Measurements from ENCODE around the gene LMF2.

Gene LMF2

DNA sequence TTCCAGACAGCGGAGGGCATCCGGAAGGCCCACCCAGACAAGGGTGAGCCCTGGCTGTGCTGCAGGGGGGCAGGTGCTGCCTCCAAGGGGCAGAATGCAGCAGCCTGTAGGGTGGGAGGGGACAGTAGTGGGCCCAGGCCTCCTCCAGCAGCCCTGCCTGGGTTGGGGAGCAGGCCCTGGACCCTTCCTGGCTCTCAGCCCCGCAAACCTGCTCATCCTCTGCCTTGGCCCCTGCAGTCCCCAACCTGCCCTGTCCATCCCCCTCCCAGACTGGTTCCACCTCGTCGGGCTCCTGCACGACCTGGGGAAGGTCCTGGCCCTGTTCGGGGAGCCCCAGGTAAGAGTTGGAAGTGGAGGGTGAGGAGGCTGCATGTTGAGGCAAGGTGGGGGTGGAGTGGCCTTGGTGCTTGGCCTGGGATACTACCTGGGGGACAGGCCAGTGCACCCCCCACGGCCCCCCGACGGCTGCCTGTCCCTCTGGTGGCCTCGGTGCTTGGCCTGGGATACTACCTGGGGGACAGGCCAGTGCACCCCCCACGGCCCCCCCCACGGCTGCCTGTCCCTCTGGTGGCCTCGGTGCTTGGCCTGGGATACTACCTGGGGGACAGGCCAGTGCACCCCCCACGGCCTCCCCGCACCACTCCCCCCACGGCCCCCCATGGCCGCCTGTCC is 19.4 kb downstream of the LMF2 start:
- peaks cover 13% of the 10 kb centered on the region for H3K27me3 ChIP-seq (ENCODE audit: control insufficient read depth, insufficient read depth, low read length)
- no peaks in the 10 kb centered on the region for H3K36me3 ChIP-seq (ENCODE audit: control insufficient read depth, insufficient read depth, low read length)
- H3K9me3 ChIP-seq (ENCODE audit: control insufficient read depth, low read length): no peaks in the 10 kb centered on the region
- H3K4me1 ChIP-seq (ENCODE audit: control insufficient read depth, insufficient read depth, low read length): peaks cover 22% of the 10 kb centered on the region
- no peak overlapping the region for H3K9ac ChIP-seq (ENCODE audit: low read length)
- H3K4me3 ChIP-seq (ENCODE audit: low read length): no peak overlapping the region

DNA sequence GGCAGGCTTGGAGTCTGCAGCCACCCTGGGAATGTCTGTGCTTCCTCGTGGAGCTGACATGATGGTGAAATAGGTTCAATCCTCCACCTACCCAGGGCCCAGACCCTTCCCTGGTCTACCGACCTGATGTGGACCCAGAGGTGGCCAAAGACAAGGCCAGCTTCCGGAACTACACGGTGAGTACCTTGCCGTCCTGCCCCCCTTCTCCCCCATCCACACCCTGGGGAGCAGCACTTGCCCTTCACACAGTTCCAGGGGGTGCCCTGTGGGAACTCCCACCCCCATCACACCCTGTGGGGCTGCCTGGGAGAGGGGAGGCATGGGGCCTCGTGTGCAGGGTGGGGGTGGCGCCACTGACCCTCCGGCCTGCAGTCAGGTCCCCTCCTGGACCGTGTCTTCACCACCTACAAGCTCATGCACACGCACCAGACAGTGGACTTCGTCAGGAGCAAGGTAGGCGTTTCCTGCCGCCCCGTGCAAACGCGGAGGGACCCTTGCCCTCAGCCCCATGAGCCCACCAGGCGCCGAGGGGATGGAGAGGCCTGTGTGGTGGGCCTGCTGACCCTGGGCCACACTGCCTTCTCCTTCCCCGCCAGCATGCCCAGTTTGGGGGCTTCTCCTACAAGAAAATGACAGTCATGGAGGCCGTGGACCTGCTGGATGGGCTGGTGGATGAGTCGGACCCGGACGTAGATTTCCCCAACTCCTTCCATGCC is 20.1 kb downstream of the LMF2 start:
- no peak overlapping the region for H3K9ac ChIP-seq (ENCODE audit: low read length)

GRCh38 chr22:50486561-50487289 is 20.8 kb downstream of the LMF2 start, which contains the start of gene MIOX:
MIOX (plus strand) TSS chr22:50486859; CDS start chr22:50486898, 39 bp downstream.
- Histone ChIP-seq H3K36me3 (ENCODE audit: control insufficient read depth, insufficient read depth, low read length) (no peaks in the 10 kb centered on the region), H3K9me3 (ENCODE audit: control insufficient read depth, low read length) (no peaks in the 10 kb centered on the region), H3K9ac (ENCODE audit: low read length) (no peak within 1 kb of the TSS), H3K27me3 (ENCODE audit: control insufficient read depth, insufficient read depth, low read length) (peaks cover 26% of the 10 kb centered on the region), H3K4me3 (ENCODE audit: low read length) (no peak within 1 kb of the TSS), H3K4me1 (ENCODE audit: control insufficient read depth, insufficient read depth, low read length) (peaks cover 28% of the 10 kb centered on the region)

More for the DNA sequence above, 20.1 kb downstream of the LMF2 start:
- H3K4me3 ChIP-seq (ENCODE audit: low read length): no peak overlapping the region
- H3K4me1 ChIP-seq (ENCODE audit: control insufficient read depth, insufficient read depth, low read length): peaks cover 22% of the 10 kb centered on the region
- no peaks in the 10 kb centered on the region for H3K9me3 ChIP-seq (ENCODE audit: control insufficient read depth, low read length)
- no peaks in the 10 kb centered on the region for H3K36me3 ChIP-seq (ENCODE audit: control insufficient read depth, insufficient read depth, low read length)
- peaks cover 18% of the 10 kb centered on the region for H3K27me3 ChIP-seq (ENCODE audit: control insufficient read depth, insufficient read depth, low read length)

GRCh38 chr22:50485221-50486131 is 22.0 kb downstream of the LMF2 start:
- H3K9ac ChIP-seq (ENCODE audit: low read length): no peak overlapping the region
- H3K9me3 ChIP-seq (ENCODE audit: control insufficient read depth, low read length): no peaks in the 10 kb centered on the region
- H3K36me3 ChIP-seq (ENCODE audit: control insufficient read depth, insufficient read depth, low read length): no peaks in the 10 kb centered on the region
- peaks cover 28% of the 10 kb centered on the region for H3K4me1 ChIP-seq (ENCODE audit: control insufficient read depth, insufficient read depth, low read length)
- no peak overlapping the region for H3K4me3 ChIP-seq (ENCODE audit: low read length)
- H3K27me3 ChIP-seq (ENCODE audit: control insufficient read depth, insufficient read depth, low read length): peaks cover 34% of the 10 kb centered on the region

GRCh38 chr22:50483977-50484853 is 23.3 kb downstream of the LMF2 start:
- Histone ChIP-seq H3K36me3 (ENCODE audit: control insufficient read depth, insufficient read depth, low read length) (no peaks in the 10 kb centered on the region), H3K9ac (ENCODE audit: low read length) (peak overlapping the region; percentile 17), H3K4me3 (ENCODE audit: low read length) (no peak overlapping the region), H3K27me3 (ENCODE audit: control insufficient read depth, insufficient read depth, low read length) (peaks cover 42% of the 10 kb centered on the region), H3K4me1 (ENCODE audit: control insufficient read depth, insufficient read depth, low read length) (peaks cover 28% of the 10 kb centered on the region), H3K9me3 (ENCODE audit: control insufficient read depth, low read length) (no peaks in the 10 kb centered on the region)

DNA sequence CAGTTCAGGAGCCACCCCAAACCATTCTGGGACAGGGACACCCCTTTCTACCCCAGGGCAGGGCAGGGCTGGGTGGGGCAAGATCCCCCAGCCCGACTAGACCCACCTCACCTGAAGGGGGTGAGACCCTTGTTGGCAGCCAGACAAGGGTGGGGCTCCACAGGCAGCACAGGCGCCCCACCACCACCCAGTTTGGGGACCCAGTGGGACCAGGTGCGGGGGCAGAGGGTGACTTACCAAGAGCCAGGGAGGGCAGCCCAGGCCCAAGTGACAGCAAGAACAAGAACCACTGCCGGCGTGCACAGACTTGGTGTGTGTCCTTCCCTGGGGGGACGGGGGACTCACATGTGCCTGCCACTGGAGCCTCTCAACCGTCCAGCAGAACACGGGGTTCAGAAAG is 23.9 kb downstream of the LMF2 start:
- peaks cover 42% of the 10 kb centered on the region for H3K27me3 ChIP-seq (ENCODE audit: control insufficient read depth, insufficient read depth, low read length)
- H3K36me3 ChIP-seq (ENCODE audit: control insufficient read depth, insufficient read depth, low read length): no peaks in the 10 kb centered on the region
- H3K4me3 ChIP-seq (ENCODE audit: low read length): no peak overlapping the region

DNA sequence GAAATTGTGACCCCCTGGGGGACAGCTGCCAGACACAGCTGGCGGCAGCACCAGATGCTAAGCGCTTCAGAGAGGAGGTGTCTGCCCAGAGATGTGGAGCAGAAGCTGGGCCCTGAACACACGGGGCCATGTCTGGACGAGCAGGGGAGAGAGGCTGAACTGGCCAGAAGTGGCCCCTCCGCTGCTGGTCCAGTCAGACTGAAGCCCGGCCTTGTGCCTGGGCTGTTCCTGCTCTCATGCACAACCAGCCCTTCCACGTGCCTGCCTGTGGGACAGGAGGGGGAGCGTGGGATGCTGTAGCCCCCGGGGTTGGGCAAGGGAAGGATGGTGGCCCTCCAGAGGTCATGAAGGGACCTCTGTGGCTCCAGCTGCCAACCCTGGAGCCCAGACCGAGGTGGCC is 24.4 kb downstream of the LMF2 start:
- Histone ChIP-seq H3K4me3 (ENCODE audit: low read length) (no peak overlapping the region), H3K27me3 (ENCODE audit: control insufficient read depth, insufficient read depth, low read length) (peaks cover 42% of the 10 kb centered on the region), H3K9me3 (ENCODE audit: control insufficient read depth, low read length) (no peaks in the 10 kb centered on the region), H3K4me1 (ENCODE audit: control insufficient read depth, insufficient read depth, low read length) (peaks cover 28% of the 10 kb centered on the region), H3K9ac (ENCODE audit: low read length) (no peak overlapping the region), H3K36me3 (ENCODE audit: control insufficient read depth, insufficient read depth, low read length) (no peaks in the 10 kb centered on the region)

More for the DNA sequence above, 23.9 kb downstream of the LMF2 start:
- Histone ChIP-seq H3K9me3 (ENCODE audit: control insufficient read depth, low read length) (no peaks in the 10 kb centered on the region), H3K9ac (ENCODE audit: low read length) (no peak overlapping the region), H3K4me1 (ENCODE audit: control insufficient read depth, insufficient read depth, low read length) (peaks cover 28% of the 10 kb centered on the region)

- peak overlapping the region; percentile 41 for H3K4me3 ChIP-seq (ENCODE audit: low read length)
- H3K9ac ChIP-seq (ENCODE audit: low read length): peak overlapping the region; percentile 70
- no peaks in the 10 kb centered on the region for H3K36me3 ChIP-seq (ENCODE audit: control insufficient read depth, insufficient read depth, low read length)
- peaks cover 28% of the 10 kb centered on the region for H3K4me1 ChIP-seq (ENCODE audit: control insufficient read depth, insufficient read depth, low read length)
- H3K27me3 ChIP-seq (ENCODE audit: control insufficient read depth, insufficient read depth, low read length): peaks cover 37% of the 10 kb centered on the region
- H3K9me3 ChIP-seq (ENCODE audit: control insufficient read depth, low read length): no peaks in the 10 kb centered on the region
Observed at GRCh38 chr22:50482107-50483074, 25.1 kb downstream of the LMF2 start.

- Histone ChIP-seq H3K36me3 (ENCODE audit: control insufficient read depth, insufficient read depth, low read length) (no peaks in the 10 kb centered on the region), H3K9me3 (ENCODE audit: control insufficient read depth, low read length) (no peaks in the 10 kb centered on the region), H3K9ac (ENCODE audit: low read length) (peak within 1 kb of the TSS; percentile 70), H3K4me1 (ENCODE audit: control insufficient read depth, insufficient read depth, low read length) (peaks cover 28% of the 10 kb centered on the region), H3K27me3 (ENCODE audit: control insufficient read depth, insufficient read depth, low read length) (peaks cover 29% of the 10 kb centered on the region), H3K4me3 (ENCODE audit: low read length) (peak within 1 kb of the TSS; percentile 41)
Observed at GRCh38 chr22:50481440-50482106, 25.9 kb downstream of the LMF2 start, which contains the start of gene ADM2. ADM2 (plus strand) TSS chr22:50481543; CDS start chr22:50481848, 305 bp downstream.
